Tibial nerve (tissue), 4 donors: ENCODE measurements around the gene MAML2.

Experiments used
- EP300 ChIP-seq, 2 donors: sonication (generic); formaldehyde crosslinking; IDR thresholded peaks; one replicate each; pipeline ENCODE4 v1.6.1; 2017; ENCODE audit warnings: antibody characterized with exemption in 2 of 2, mild to moderate bottlenecking in 1 of 2
- TF ChIP-seq, protein P1 (sequence below), 5 experiments: fragments of 200-600 bp in 3 of 5; fragments of 450-650 bp in 2 of 5; sonication (generic) in 3 of 5; IDR thresholded peaks; one replicate each; pipeline ENCODE4 v1.5.1; 2016 to 2019; ENCODE audit warnings: antibody characterized with exemption in 5 of 5, mild to moderate bottlenecking in 3 of 5, moderate library complexity in 2 of 5

DNA sequence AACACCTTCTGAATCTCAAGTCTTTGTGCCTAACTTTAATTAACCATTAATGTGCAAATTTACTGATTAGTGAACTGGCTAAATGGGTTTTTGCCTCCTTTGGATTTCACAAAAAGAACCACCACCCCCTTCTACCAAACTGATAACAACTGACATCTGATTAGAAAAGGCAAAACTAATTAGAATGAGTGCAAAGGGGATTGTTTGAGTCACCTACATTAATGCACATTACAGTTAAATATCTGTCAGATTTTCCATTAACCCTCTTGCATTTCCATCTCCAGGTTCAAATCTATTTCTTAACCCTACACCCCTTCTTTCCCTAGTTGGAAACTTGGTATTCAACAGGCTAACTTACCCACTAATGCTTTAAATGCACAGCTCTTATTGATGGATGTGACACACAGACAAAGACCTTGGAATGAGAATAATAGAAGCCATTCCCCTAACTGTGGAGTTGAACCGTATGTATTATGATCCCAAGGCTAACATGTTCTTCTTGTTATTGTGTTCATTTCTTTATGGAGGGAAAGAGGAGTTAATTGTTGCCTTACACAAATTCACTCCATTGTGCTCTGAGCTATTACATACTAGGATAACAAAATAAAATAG lies 257.6 kb downstream of the MAML2 start:
- TF ChIP-seq EP300 (IDR thresholded peaks at IDR 0.05) = no peak
- TF ChIP-seq, protein P1, sequence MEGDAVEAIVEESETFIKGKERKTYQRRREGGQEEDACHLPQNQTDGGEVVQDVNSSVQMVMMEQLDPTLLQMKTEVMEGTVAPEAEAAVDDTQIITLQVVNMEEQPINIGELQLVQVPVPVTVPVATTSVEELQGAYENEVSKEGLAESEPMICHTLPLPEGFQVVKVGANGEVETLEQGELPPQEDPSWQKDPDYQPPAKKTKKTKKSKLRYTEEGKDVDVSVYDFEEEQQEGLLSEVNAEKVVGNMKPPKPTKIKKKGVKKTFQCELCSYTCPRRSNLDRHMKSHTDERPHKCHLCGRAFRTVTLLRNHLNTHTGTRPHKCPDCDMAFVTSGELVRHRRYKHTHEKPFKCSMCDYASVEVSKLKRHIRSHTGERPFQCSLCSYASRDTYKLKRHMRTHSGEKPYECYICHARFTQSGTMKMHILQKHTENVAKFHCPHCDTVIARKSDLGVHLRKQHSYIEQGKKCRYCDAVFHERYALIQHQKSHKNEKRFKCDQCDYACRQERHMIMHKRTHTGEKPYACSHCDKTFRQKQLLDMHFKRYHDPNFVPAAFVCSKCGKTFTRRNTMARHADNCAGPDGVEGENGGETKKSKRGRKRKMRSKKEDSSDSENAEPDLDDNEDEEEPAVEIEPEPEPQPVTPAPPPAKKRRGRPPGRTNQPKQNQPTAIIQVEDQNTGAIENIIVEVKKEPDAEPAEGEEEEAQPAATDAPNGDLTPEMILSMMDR (IDR thresholded peaks at IDR 0.05) = no peak
